OCI-LY7 (cell line): Measurements from ENCODE around the gene ACACA. TPM values are rescaled to one million over a fixed set of nuclear protein-coding genes. Genes with fewer than 3 reads are reported as not detected.

Experiments used
- BruUV-seq: library from RNA; stranded (reverse); fragments of 400-500 nt; replicated peaks from 2 replicates; lab custom pipeline; 2021; lab: Mats Ljungman, UMichigan
- CTCF ChIA-PET: fragments of 300-600 bp; sonication (Branson Sonifier 250); formaldehyde crosslinking; loops from one replicate; lab custom pipeline; 2022; ENCODE audit warnings: antibody characterized with exemption; ENCODE audit not compliant: unreplicated experiment; lab: Charles Lee
- POLR2A ChIA-PET: fragments of 300-600 bp; sonication (Branson Sonifier 250); formaldehyde crosslinking; loops from one replicate; lab custom pipeline; 2022; ENCODE audit warnings: antibody characterized with exemption; lab: Charles Lee
- DNase-seq: peaks from one replicate; pipeline ENCODE4 v3.0.0-alpha.2; 2015; ENCODE audit warnings: low spot score
- H2AFZ ChIP-seq: fragments of 200-600 bp; sonication (generic), shearing (Covaris generic); 2 replicates; pipeline ENCODE4 v1.6.1; 2014; ENCODE audit warnings: mild to moderate bottlenecking, antibody characterized with exemption, low read length, moderate library complexity
- H3K27ac ChIP-seq: fragments of 200-600 bp; sonication (generic); 2 replicates; pipeline ENCODE4 v1.5.1; 2014; ENCODE audit warnings: mixed run types, low read depth, mild to moderate bottlenecking, moderate library complexity, low read length, inconsistent platforms; ENCODE audit not compliant: poor library complexity, severe bottlenecking
- H3K36me3 ChIP-seq: fragments of 200-600 bp; sonication (generic); 2 replicates; pipeline ENCODE4 v1.6.1; 2014; ENCODE audit warnings: mild to moderate bottlenecking, antibody characterized with exemption, low read length, moderate library complexity, mixed read lengths; ENCODE audit not compliant: insufficient read depth
- H3K4me1 ChIP-seq: fragments of 200-600 bp; sonication (generic); 2 replicates; pipeline ENCODE4 v1.5.1; 2014; ENCODE audit warnings: mild to moderate bottlenecking, low read length; ENCODE audit not compliant: insufficient read depth, poor library complexity, severe bottlenecking
- H3K4me2 ChIP-seq: fragments of 200-600 bp; sonication (generic); 2 replicates; pipeline ENCODE4 v1.6.1; 2014; ENCODE audit warnings: mild to moderate bottlenecking, low read length
- H3K4me3 ChIP-seq: fragments of 200-600 bp; sonication (generic); 2 replicates; pipeline ENCODE4 v1.5.1; 2014; ENCODE audit warnings: mild to moderate bottlenecking, low read depth, low read length; ENCODE audit not compliant: poor library complexity, severe bottlenecking
- H3K79me2 ChIP-seq: fragments of 200-600 bp; sonication (generic); 2 replicates; pipeline ENCODE4 v1.6.1; 2016; ENCODE audit warnings: low read depth, mild to moderate bottlenecking, low read length, moderate library complexity, mixed read lengths; ENCODE audit not compliant: insufficient read depth
- H3K9me2 ChIP-seq: fragments of 200-600 bp; sonication (generic); 2 replicates; pipeline ENCODE4 v1.6.1; 2016; ENCODE audit warnings: mild to moderate bottlenecking, low read length, mixed read lengths; ENCODE audit not compliant: insufficient read depth
- H3K9me3 ChIP-seq: fragments of 200-600 bp; sonication (generic); 2 replicates; pipeline ENCODE4 v1.6.1; 2014; ENCODE audit warnings: mild to moderate bottlenecking, mixed run types, low read length, mixed read lengths
- H4K20me1 ChIP-seq: fragments of 200-600 bp; sonication (generic); 2 replicates; pipeline ENCODE4 v1.6.1; 2014; ENCODE audit warnings: mild to moderate bottlenecking, antibody characterized with exemption, low read length, moderate library complexity, mixed read lengths; ENCODE audit not compliant: insufficient read depth
- CTCF ChIP-seq: fragments of 200-600 bp; sonication (generic); conservative IDR thresholded peaks from 2 replicates; pipeline ENCODE4 v1.5.1; 2014; ENCODE audit warnings: mild to moderate bottlenecking, antibody characterized with exemption, low read length, moderate library complexity, mixed read lengths
- EZH2phosphoT487 ChIP-seq: fragments of 200-600 bp; sonication (generic); IDR thresholded peaks from 2 replicates; pipeline ENCODE4 v1.6.1; 2018; ENCODE audit warnings: low read depth, borderline replicate concordance, mild to moderate bottlenecking, mixed run types, antibody characterized with exemption, low read length, moderate library complexity, mixed read lengths
- intact Hi-C: fragments of 100-400 bp; cut with micrococcal nuclease; formaldehyde crosslinking; loops from one replicate; pipeline ENCODE4 v1.10.0; 2022; ENCODE audit not compliant: unreplicated experiment
- total RNA-seq, 2 experiments: library from RNA; depleted of rRNA in 1 of 2; stranded (reverse); fragments of >200 nt in 1 of 2; shearing (Covaris generic) in 1 of 2; gene quantifications; 2 replicates each; pipeline ENCODE4 v1.2.3, GENCODE V29; 2014 to 2022

ACACA gene
- total RNA-seq, 2 experiments from 2014 or later = 32.1 to 98.3 TPM

- DNase-seq = no peak
- POLR2A ChIA-PET = interaction anchor here (0.7 kb wide), 1 partner anchor 15 kb away, joined by 3 read pairs; no protein-coding TSS in a partner anchor
Measured at GRCh38 chr17:37043201-37043600, 363.4 kb downstream of the ACACA start.

GRCh38 chr17:37041932-37042331 is 364.7 kb downstream of the ACACA start:
- intact Hi-C loops = no loop called here
- no peaks in the 10 kb centered on the region for H3K79me2 ChIP-seq
- H3K4me2 ChIP-seq = no peak overlapping the region
- ChIA-PET POLR2A (interaction anchor here (0.6 to 0.7 kb wide), 3 partner anchors 53 to 335 kb away, joined by 3 read pairs; no protein-coding TSS in a partner anchor), CTCF (interaction anchor here (0.6 kb wide), 1 partner anchor 14 kb away, joined by 3 read pairs; no protein-coding TSS in a partner anchor)
- TF ChIP-seq CTCF (no peak), EZH2phosphoT487 (no peak)
- H3K36me3 ChIP-seq = peaks cover 47% of the 10 kb centered on the region; the same call in 1 of the 2 replicates
- no TSS peak for BruUV-seq
- H3K4me1 ChIP-seq = peaks cover 10% of the 10 kb centered on the region
- H3K4me3 ChIP-seq = no peak overlapping the region
- no peaks in the 10 kb centered on the region for H4K20me1 ChIP-seq
- H3K9me3 ChIP-seq = no peaks in the 10 kb centered on the region
- no peak for DNase-seq
- no peak overlapping the region for H2AFZ ChIP-seq
- H3K9me2 ChIP-seq = no peaks in the 10 kb centered on the region
- H3K27ac ChIP-seq = no peak overlapping the region

More at GRCh38 chr17:37043201-37043600, 363.4 kb downstream of the ACACA start:
- intact Hi-C loops = no loop called here
- TF ChIP-seq EZH2phosphoT487 (no peak), CTCF (no peak)
- Histone ChIP-seq H3K9me3 (no peaks in the 10 kb centered on the region), H3K27ac (no peak overlapping the region), H4K20me1 (no peaks in the 10 kb centered on the region), H3K4me2 (no peak overlapping the region), H3K36me3 (peaks cover 38% of the 10 kb centered on the region; the same call in 1 of the 2 replicates), H3K4me3 (no peak overlapping the region), H3K79me2 (no peaks in the 10 kb centered on the region), H3K4me1 (peaks cover 10% of the 10 kb centered on the region), H2AFZ (no peak overlapping the region), H3K9me2 (no peaks in the 10 kb centered on the region)
- CTCF ChIA-PET = no interaction called here
- BruUV-seq = no TSS peak

- no peaks in the 10 kb centered on the region for H3K9me3 ChIP-seq
- no peaks in the 10 kb centered on the region for H3K4me1 ChIP-seq
- ChIA-PET POLR2A (no interaction called here), CTCF (no interaction called here)
- intact Hi-C loops = no loop called here
- no peak overlapping the region for H3K27ac ChIP-seq
- no peaks in the 10 kb centered on the region for H4K20me1 ChIP-seq
- BruUV-seq = no TSS peak
- no peak overlapping the region for H3K4me2 ChIP-seq
- no peaks in the 10 kb centered on the region for H3K79me2 ChIP-seq
- peaks cover 52% of the 10 kb centered on the region; the same call in 1 of the 2 replicates for H3K36me3 ChIP-seq
- no peak for DNase-seq
- no peak overlapping the region for H2AFZ ChIP-seq
- no peak overlapping the region for H3K4me3 ChIP-seq
- H3K9me2 ChIP-seq = no peaks in the 10 kb centered on the region
- TF ChIP-seq EZH2phosphoT487 (no peak), CTCF (no peak)
Measured at GRCh38 chr17:37039269-37039668, 367.4 kb downstream of the ACACA start.
